ENCODE data around the gene HEXD.

DNA sequence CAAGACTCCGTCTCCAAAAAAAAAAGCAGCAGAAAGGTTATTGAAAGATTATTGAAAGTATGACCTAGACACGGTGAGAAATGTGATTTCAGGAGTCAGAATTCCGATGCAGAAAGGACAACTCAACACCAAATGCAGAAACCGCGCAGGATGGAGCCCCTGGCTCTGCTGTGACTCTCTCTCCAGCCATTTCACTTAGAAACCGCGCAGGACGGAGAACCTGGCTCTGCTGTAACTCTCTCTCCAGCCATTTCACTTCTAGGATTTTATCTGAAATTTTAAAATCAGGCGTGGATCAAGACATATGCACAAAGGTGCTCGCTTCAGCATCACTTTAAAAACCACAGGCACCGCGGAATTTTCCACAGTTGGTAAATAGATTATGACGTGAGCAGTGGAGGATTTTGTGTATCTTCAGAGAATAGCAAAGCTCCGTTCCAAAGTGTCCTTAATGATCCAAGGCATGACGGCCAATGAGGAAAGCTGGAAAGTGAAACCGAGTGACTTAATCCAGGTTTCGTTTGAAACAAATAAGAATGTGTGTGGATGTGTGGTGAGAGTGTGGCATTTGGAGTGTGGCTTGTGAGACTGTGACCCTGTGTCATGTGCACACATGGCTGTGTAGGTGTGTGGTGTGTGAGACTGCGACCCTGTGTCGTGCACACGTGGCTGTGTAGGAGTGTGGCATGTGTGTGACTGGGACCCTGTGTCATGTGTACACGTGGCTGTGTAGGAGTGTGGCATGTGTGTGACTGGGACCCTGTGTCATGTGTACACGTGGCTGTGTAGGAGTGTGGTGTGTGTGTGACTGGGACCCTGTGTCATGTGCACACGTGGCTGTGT is 37.1 kb upstream of the HEXD start:
- TF ChIP-seq, protein P1, sequence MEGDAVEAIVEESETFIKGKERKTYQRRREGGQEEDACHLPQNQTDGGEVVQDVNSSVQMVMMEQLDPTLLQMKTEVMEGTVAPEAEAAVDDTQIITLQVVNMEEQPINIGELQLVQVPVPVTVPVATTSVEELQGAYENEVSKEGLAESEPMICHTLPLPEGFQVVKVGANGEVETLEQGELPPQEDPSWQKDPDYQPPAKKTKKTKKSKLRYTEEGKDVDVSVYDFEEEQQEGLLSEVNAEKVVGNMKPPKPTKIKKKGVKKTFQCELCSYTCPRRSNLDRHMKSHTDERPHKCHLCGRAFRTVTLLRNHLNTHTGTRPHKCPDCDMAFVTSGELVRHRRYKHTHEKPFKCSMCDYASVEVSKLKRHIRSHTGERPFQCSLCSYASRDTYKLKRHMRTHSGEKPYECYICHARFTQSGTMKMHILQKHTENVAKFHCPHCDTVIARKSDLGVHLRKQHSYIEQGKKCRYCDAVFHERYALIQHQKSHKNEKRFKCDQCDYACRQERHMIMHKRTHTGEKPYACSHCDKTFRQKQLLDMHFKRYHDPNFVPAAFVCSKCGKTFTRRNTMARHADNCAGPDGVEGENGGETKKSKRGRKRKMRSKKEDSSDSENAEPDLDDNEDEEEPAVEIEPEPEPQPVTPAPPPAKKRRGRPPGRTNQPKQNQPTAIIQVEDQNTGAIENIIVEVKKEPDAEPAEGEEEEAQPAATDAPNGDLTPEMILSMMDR (conservative IDR thresholded peaks at IDR 0.05; ENCODE audit: low read length), result no peak
- TF ChIP-seq EZH2phosphoT487 (IDR thresholded peaks at IDR 0.05; ENCODE audit: borderline replicate concordance, low read depth, low read length), result no peak
